ENCODE measurements around the gene CRBN.

DNA sequence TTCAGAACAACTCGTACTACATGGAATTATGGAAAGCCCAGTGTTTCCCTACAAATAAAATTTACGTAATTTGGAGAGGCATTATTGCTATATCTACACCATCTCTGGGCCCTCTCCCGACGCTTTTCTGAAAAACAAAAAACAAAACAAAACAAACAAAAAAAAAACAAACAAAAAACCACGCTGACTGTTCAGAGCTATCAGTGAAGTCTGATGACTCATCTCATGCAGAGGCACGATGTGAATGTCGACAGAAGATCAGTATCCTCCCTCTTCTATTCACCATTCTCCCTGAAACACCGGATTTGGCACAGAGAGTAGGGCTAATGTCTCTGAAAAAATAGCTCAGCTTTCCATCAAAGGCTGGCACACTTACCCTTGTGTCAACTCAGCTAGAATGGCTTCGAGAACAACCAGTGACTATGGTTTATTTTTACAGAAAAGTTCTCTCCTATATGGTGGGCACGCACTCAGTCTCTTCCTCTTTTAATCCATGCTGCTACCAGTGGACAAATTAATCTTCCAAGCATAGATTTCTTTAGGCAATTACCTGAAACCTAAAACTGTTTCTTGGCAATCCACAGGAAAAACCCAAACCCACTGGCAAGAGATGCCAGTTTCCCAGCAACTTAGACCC is 1.5 kb downstream of the CRBN start:
- TF ChIP-seq CTCF (IDR thresholded peaks at IDR 0.05), result no peak
- no peak for TF ChIP-seq POLR2A (IDR thresholded peaks at IDR 0.05)
